Liver (tissue), 9 donors: ENCODE measurements around the gene UBA3. TPM values are rescaled to one million over a fixed set of nuclear protein-coding genes. Genes with fewer than 3 reads are reported as not detected.

ENCODE experiments used
- DNase-seq: peaks from one replicate; pipeline ENCODE4 v3.0.0-alpha.2; 2017; ENCODE audit warnings: low spot score
- H3K27ac ChIP-seq, 2 donors: one replicate each; pipeline ENCODE4 v1.7.0; 2013; ENCODE audit warnings: inconsistent platforms in 2 of 2, low read length in 2 of 2, control low read depth in 1 of 2, low read depth in 1 of 2, mild to moderate bottlenecking in 1 of 2
- H3K27me3 ChIP-seq, 4 donors: one replicate each; pipeline versions ENCODE4 v1.6.1 to v1.7.0; 2013; ENCODE audit warnings: low read length in 3 of 4, inconsistent platforms in 1 of 4, mild to moderate bottlenecking in 1 of 4, moderate library complexity in 1 of 4; ENCODE audit not compliant: control insufficient read depth in 4 of 4, insufficient read depth in 4 of 4
- H3K36me3 ChIP-seq, 4 donors: one replicate each; pipeline versions ENCODE4 v1.6.1 to v1.7.0; 2013; ENCODE audit warnings: low read length in 3 of 4, mild to moderate bottlenecking in 3 of 4, low read depth in 1 of 4, moderate library complexity in 1 of 4; ENCODE audit not compliant: control insufficient read depth in 4 of 4, insufficient read depth in 3 of 4
- H3K4me1 ChIP-seq, 4 donors: one replicate each; pipeline versions ENCODE4 v1.6.1 to v1.7.0; 2013; ENCODE audit warnings: low read length in 3 of 4, mild to moderate bottlenecking in 3 of 4, moderate library complexity in 1 of 4; ENCODE audit not compliant: control insufficient read depth in 4 of 4, insufficient read depth in 4 of 4
- H3K4me3 ChIP-seq, 3 donors: one replicate each; pipeline versions ENCODE4 v1.6.1 to v1.7.0; 2013; ENCODE audit warnings: low read length in 3 of 3, control low read depth in 1 of 3, low read depth in 1 of 3, mild to moderate bottlenecking in 1 of 3
- H3K9ac ChIP-seq, 2 donors: one replicate each; pipeline ENCODE4 v1.7.0; 2013; ENCODE audit warnings: low read length in 2 of 2, mild to moderate bottlenecking in 2 of 2, moderate library complexity in 2 of 2, control low read depth in 1 of 2, low read depth in 1 of 2
- H3K9me3 ChIP-seq, 4 donors: one replicate each; pipeline versions ENCODE4 v1.6.1 to v1.7.0; 2013; ENCODE audit warnings: low read length in 3 of 4; ENCODE audit not compliant: control insufficient read depth in 4 of 4
- FOXA1 ChIP-seq: IDR thresholded peaks from 2 replicates; pipeline ENCODE4 v1.6.1; 2016; ENCODE audit warnings: antibody characterized with exemption
- FOXA2 ChIP-seq: IDR thresholded peaks from 2 replicates; pipeline ENCODE4 v1.6.1; 2016; ENCODE audit warnings: antibody characterized with exemption
- GABPA ChIP-seq, 2 donors: IDR thresholded peaks in 1 of 2; conservative IDR thresholded peaks in 1 of 2; 2 replicates each; pipeline ENCODE4 v1.6.1; 2016; ENCODE audit warnings: antibody characterized with exemption in 2 of 2, mild to moderate bottlenecking in 1 of 2, moderate library complexity in 1 of 2
- HNF4A ChIP-seq, 2 donors: conservative IDR thresholded peaks; 2 replicates each; pipeline ENCODE4 v1.6.1; 2016; ENCODE audit warnings: antibody characterized with exemption in 2 of 2, mild to moderate bottlenecking in 2 of 2
- HNF4G ChIP-seq: IDR thresholded peaks from 2 replicates; pipeline ENCODE4 v1.6.1; 2016; ENCODE audit warnings: antibody characterized with exemption
- JUND ChIP-seq, 2 donors: IDR thresholded peaks; 2 replicates each; pipeline ENCODE4 v1.6.1; 2016; ENCODE audit warnings: antibody characterized with exemption in 2 of 2
- NR2F2 ChIP-seq: IDR thresholded peaks from 2 replicates; pipeline ENCODE4 v1.6.1; 2016; ENCODE audit warnings: antibody characterized with exemption
- RAD21 ChIP-seq, 2 donors: IDR thresholded peaks; 2 replicates each; pipeline ENCODE4 v1.6.1; 2016; ENCODE audit warnings: antibody characterized with exemption in 2 of 2, mild to moderate bottlenecking in 2 of 2
- RXRA ChIP-seq, 2 donors: IDR thresholded peaks; 2 replicates each; pipeline ENCODE4 v1.6.1; 2017 to 2018; ENCODE audit warnings: antibody characterized with exemption in 2 of 2, mild to moderate bottlenecking in 1 of 2
- SP1 ChIP-seq: IDR thresholded peaks from 2 replicates; pipeline ENCODE4 v1.6.1; 2018; ENCODE audit warnings: antibody characterized with exemption, mild to moderate bottlenecking
- TAF1 ChIP-seq: conservative IDR thresholded peaks from 2 replicates; pipeline ENCODE4 v1.6.1; 2016; ENCODE audit warnings: antibody characterized with exemption, mild to moderate bottlenecking
- YY1 ChIP-seq: IDR thresholded peaks from 2 replicates; pipeline ENCODE4 v1.6.1; 2016; ENCODE audit warnings: antibody characterized with exemption, mild to moderate bottlenecking
- WGBS: extraction: QIAGEN DNeasy Blood & Tissue Kit; methylation state at CpG from one replicate; pipeline ENCODE4 v1.1.7; 2013; 5-methylcytosine and 5-hydroxymethylcytosine counted together
- polyA plus RNA-seq, 2 donors: library from polyadenylated mRNA; stranded (reverse) in 1 of 2; unstranded in 1 of 2; fragments of 200-250 nt in 1 of 2; fragments of >200 nt in 1 of 2; fragmentation: Nextera tagmentation in 1 of 2; extraction: Ambion mirVana in 1 of 2; gene quantifications; one replicate each; pipeline versions ENCODE4 v1.2.1 to v1.2.3, GENCODE V29; 2013 to 2015
- total RNA-seq, 2 donors: library from RNA; depleted of rRNA; stranded (reverse); fragments of >200 nt; gene quantifications; one replicate each; pipeline ENCODE4 v1.2.3, GENCODE V29; 2014
- TF ChIP-seq, protein P1 (sequence below): IDR thresholded peaks from 2 replicates; pipeline ENCODE4 v1.6.1; 2016; ENCODE audit warnings: antibody characterized with exemption
- TF ChIP-seq, protein P2 (sequence below): fragments of 150-350 bp; IDR thresholded peaks from 2 replicates; pipeline ENCODE4 v1.5.1; 2017; ENCODE audit warnings: improper control_type of control experiment, low read depth, low read length; ENCODE audit not compliant: missing input control
- TF ChIP-seq, protein P3 (sequence below): IDR thresholded peaks from 2 replicates; pipeline ENCODE4 v1.6.1; 2016; ENCODE audit warnings: antibody characterized with exemption, mild to moderate bottlenecking
- TF ChIP-seq, protein P4 (sequence below): IDR thresholded peaks from 2 replicates; pipeline ENCODE4 v1.6.1; 2016; ENCODE audit warnings: antibody characterized with exemption
- TF ChIP-seq, protein P5 (sequence below): IDR thresholded peaks from 2 replicates; pipeline ENCODE4 v1.6.1; 2016; ENCODE audit warnings: antibody characterized with exemption
- donor health status: healthy.
- donor health status: healthy.
- donor health status: healthy.
- donor health status: healthy.
- donor health status: healthy.

The UBA3 gene
- total and polyA plus RNA-seq, 4 donors, result 13.1 to 34.4 (median 26.4) TPM

DNA sequence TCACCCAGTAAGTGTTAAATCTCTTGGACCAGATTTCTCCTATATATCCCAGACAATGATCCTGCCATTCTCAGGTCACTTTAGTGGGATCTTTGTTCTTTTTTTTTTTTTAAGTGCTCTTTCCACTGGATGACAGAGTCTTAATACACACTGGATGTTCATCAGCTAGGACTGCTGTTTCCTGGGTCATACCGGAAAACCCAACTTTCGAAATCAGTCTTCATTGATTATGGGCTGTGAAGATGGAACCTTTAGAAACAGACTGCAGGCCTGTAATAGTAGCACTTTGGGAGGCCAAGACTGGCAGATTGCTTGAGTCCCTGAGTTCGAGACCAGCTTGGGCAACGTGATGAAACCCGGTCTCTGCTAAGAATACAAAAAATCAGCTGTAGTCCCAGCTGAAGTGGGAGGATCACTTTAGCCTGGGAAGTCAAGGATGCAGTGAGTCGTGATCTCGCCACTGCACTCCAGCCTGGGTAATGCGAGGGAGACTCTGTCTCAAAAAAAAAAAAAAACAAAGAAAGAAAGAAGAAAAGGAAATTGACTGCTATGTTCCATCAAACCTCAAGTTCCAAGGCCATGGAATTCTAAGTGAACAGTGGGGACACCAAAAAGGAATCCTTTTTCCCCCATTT is 69.0 kb downstream of the UBA3 start:
- Histone ChIP-seq H3K9me3 (no peaks in the 10 kb centered on the region), H3K27me3 (no peaks in the 10 kb centered on the region), H3K4me1 (peaks cover 0 to 13% (median 3%) of the 10 kb centered on the region in 4 donors), H3K9ac (no peak overlapping the region), H3K4me3 (no peak overlapping the region), H3K36me3 (peaks cover 0 to 9% (median 4%) of the 10 kb centered on the region in 4 donors), H3K27ac (no peak overlapping the region)
- no peak for DNase-seq
- 95% methylated on average over 8 of the region's 8 CpGs for WGBS
- TF ChIP-seq SP1 (no peak), HNF4A (conservative IDR thresholded peaks at IDR 0.05) (no peak), HNF4G (no peak), GABPA (IDR thresholded peaks at IDR 0.05 in 1 of 2, conservative IDR thresholded peaks at IDR 0.05 in 1 of 2) (no peak)
- TF ChIP-seq, protein P1, sequence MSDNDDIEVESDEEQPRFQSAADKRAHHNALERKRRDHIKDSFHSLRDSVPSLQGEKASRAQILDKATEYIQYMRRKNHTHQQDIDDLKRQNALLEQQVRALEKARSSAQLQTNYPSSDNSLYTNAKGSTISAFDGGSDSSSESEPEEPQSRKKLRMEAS, result no peak
- TF ChIP-seq, protein P2, sequence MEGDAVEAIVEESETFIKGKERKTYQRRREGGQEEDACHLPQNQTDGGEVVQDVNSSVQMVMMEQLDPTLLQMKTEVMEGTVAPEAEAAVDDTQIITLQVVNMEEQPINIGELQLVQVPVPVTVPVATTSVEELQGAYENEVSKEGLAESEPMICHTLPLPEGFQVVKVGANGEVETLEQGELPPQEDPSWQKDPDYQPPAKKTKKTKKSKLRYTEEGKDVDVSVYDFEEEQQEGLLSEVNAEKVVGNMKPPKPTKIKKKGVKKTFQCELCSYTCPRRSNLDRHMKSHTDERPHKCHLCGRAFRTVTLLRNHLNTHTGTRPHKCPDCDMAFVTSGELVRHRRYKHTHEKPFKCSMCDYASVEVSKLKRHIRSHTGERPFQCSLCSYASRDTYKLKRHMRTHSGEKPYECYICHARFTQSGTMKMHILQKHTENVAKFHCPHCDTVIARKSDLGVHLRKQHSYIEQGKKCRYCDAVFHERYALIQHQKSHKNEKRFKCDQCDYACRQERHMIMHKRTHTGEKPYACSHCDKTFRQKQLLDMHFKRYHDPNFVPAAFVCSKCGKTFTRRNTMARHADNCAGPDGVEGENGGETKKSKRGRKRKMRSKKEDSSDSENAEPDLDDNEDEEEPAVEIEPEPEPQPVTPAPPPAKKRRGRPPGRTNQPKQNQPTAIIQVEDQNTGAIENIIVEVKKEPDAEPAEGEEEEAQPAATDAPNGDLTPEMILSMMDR, result no peak

DNA sequence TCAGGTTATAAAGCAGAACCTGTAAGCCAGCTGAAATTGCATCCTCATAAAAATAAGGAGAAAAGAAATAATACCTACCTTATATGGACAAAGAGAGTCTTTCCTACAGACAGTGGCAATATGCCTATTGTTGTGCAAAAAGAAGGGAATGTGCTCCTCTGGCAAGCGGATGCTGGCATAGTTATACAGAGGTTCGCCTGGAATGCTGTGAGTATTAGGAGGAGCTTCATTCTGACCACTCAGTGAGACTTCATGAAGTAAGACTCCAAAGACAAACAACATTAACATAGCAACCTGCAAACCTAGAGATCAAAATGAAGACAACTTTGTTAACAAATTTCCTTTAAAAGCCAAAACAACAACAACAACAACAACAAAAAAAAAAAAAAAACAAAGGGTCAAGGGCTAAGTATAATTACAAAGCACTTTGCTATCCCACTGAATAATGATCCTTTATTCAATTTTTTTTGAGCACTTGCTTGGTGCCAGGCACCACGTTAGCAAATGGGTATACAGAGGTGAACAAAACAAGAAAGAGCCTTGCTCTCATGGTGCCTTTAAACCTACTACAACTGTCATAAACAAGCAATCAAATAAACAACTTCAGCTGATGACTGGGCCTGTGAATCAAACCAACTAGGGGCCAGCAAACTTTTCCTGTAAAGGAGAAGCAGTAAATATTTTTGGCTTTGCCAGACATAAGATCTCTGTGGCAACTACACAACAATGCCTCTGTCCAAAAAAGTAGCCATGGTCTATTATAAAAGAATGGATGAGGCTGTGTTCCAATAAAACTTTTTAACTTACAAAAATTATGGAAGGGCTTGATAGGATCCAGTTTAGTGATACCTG is 70.4 kb downstream of the UBA3 start:
- peaks cover 0 to 10% (median 4%) of the 10 kb centered on the region in 4 donors for H3K36me3 ChIP-seq
- no peak overlapping the region for H3K27ac ChIP-seq
- no peak overlapping the region for H3K4me3 ChIP-seq
- TF ChIP-seq NR2F2 (no peak), SP1 (no peak), GABPA (IDR thresholded peaks at IDR 0.05 in 1 of 2, conservative IDR thresholded peaks at IDR 0.05 in 1 of 2) (no peak), FOXA1 (no peak), RAD21 (IDR thresholded peaks at IDR 0.05) (no peak), YY1 (no peak), JUND (IDR thresholded peaks at IDR 0.05) (no peak), RXRA (IDR thresholded peaks at IDR 0.05) (no peak), TAF1 (no peak), FOXA2 (no peak), HNF4G (no peak)
- TF ChIP-seq, protein P1, result no peak
- TF ChIP-seq, protein P2, result no peak
- TF ChIP-seq, protein P3, sequence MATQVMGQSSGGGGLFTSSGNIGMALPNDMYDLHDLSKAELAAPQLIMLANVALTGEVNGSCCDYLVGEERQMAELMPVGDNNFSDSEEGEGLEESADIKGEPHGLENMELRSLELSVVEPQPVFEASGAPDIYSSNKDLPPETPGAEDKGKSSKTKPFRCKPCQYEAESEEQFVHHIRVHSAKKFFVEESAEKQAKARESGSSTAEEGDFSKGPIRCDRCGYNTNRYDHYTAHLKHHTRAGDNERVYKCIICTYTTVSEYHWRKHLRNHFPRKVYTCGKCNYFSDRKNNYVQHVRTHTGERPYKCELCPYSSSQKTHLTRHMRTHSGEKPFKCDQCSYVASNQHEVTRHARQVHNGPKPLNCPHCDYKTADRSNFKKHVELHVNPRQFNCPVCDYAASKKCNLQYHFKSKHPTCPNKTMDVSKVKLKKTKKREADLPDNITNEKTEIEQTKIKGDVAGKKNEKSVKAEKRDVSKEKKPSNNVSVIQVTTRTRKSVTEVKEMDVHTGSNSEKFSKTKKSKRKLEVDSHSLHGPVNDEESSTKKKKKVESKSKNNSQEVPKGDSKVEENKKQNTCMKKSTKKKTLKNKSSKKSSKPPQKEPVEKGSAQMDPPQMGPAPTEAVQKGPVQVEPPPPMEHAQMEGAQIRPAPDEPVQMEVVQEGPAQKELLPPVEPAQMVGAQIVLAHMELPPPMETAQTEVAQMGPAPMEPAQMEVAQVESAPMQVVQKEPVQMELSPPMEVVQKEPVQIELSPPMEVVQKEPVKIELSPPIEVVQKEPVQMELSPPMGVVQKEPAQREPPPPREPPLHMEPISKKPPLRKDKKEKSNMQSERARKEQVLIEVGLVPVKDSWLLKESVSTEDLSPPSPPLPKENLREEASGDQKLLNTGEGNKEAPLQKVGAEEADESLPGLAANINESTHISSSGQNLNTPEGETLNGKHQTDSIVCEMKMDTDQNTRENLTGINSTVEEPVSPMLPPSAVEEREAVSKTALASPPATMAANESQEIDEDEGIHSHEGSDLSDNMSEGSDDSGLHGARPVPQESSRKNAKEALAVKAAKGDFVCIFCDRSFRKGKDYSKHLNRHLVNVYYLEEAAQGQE, result no peak
- TF ChIP-seq, protein P4, sequence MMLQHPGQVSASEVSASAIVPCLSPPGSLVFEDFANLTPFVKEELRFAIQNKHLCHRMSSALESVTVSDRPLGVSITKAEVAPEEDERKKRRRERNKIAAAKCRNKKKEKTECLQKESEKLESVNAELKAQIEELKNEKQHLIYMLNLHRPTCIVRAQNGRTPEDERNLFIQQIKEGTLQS, result no peak
- TF ChIP-seq, protein P5, sequence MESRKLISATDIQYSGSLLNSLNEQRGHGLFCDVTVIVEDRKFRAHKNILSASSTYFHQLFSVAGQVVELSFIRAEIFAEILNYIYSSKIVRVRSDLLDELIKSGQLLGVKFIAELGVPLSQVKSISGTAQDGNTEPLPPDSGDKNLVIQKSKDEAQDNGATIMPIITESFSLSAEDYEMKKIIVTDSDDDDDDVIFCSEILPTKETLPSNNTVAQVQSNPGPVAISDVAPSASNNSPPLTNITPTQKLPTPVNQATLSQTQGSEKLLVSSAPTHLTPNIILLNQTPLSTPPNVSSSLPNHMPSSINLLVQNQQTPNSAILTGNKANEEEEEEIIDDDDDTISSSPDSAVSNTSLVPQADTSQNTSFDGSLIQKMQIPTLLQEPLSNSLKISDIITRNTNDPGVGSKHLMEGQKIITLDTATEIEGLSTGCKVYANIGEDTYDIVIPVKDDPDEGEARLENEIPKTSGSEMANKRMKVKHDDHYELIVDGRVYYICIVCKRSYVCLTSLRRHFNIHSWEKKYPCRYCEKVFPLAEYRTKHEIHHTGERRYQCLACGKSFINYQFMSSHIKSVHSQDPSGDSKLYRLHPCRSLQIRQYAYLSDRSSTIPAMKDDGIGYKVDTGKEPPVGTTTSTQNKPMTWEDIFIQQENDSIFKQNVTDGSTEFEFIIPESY, result no peak
- peaks cover 0 to 13% (median 3%) of the 10 kb centered on the region in 4 donors for H3K4me1 ChIP-seq
- no peak for DNase-seq
- H3K27me3 ChIP-seq, result no peaks in the 10 kb centered on the region
- H3K9ac ChIP-seq, result no peak overlapping the region
- 91% methylated on average over 3 of the region's 3 CpGs for WGBS
- H3K9me3 ChIP-seq, result no peaks in the 10 kb centered on the region
